NCI-H2029 (cell line): ENCODE measurements around the gene PLIN5.
"Not testable (repeated sequence)": the region's sequence is repeated elsewhere in the genome, so short reads cannot be mapped to it uniquely, and the experiment has no call there.

Experiments
- DNase-seq: peaks from one replicate; lab custom pipeline; 2025; lab: John Stamatoyannopoulos, UW

PLIN5 gene

GRCh38 chr19:4568886-4569285 lies 33.9 kb upstream of the PLIN5 start:
- DNase-seq, result no peak

GRCh38 chr19:4567584-4568071 lies 32.6 kb upstream of the PLIN5 start:
- no peak for DNase-seq

GRCh38 chr19:4566402-4567051 lies 31.5 kb upstream of the PLIN5 start:
- DNase-seq, result no peak

- DNase-seq, result not testable (repeated sequence)
Measured at GRCh38 chr19:4563562-4563961, 28.5 kb upstream of the PLIN5 start.

GRCh38 chr19:4562085-4562484 lies 27.1 kb upstream of the PLIN5 start:
- DNase-seq, result not testable (repeated sequence)

GRCh38 chr19:4559569-4559968 lies 24.5 kb upstream of the PLIN5 start, which contains the start of gene SEMA6B:
SEMA6B (minus strand) TSS chr19:4559684; CDS start chr19:4558457, 1,227 bp downstream.
- no peak for DNase-seq

- DNase-seq, result no peak
Measured at GRCh38 chr19:4557971-4558941, 23.2 kb upstream of the PLIN5 start.

GRCh38 chr19:4557144-4557970 lies 22.3 kb upstream of the PLIN5 start:
- DNase-seq, result no peak

GRCh38 chr19:4556597-4557127 lies 21.6 kb upstream of the PLIN5 start:
- DNase-seq, result peak; percentile 37

- no peak for DNase-seq
Measured at GRCh38 chr19:4555657-4556561, 20.9 kb upstream of the PLIN5 start.

GRCh38 chr19:4554717-4555116 lies 19.7 kb upstream of the PLIN5 start:
- DNase-seq, result no peak

GRCh38 chr19:4553775-4554174 lies 18.8 kb upstream of the PLIN5 start:
- DNase-seq, result no peak

GRCh38 chr19:4553092-4553695 lies 18.2 kb upstream of the PLIN5 start:
- DNase-seq, result no peak

GRCh38 chr19:4552525-4552819 lies 17.4 kb upstream of the PLIN5 start:
- no peak for DNase-seq

GRCh38 chr19:4550479-4551050 lies 15.5 kb upstream of the PLIN5 start:
- no peak for DNase-seq

GRCh38 chr19:4550018-4550417 lies 15.0 kb upstream of the PLIN5 start:
- DNase-seq, result no peak

GRCh38 chr19:4548238-4548584 lies 13.2 kb upstream of the PLIN5 start:
- no peak for DNase-seq

- peak; percentile 80 for DNase-seq
Measured at GRCh38 chr19:4547303-4548237, 12.5 kb upstream of the PLIN5 start.
